Osteocyte (in vitro differentiated cells): Measurements from ENCODE around the gene CROT. TPM values are rescaled to one million over a fixed set of nuclear protein-coding genes. Genes with fewer than 3 reads are reported as not detected.

Experiments
- DNase-seq: peaks from one replicate; pipeline ENCODE4 v3.0.0; 2021; ENCODE audit warnings: mixed read lengths; ENCODE audit not compliant: unreplicated experiment; ENCODE audit errors: extremely low spot score
- H3K27ac Mint-ChIP-seq: one replicate; pipeline ENCODE4 v1.8.0; 2021; ENCODE audit warnings: mild to moderate bottlenecking, mixed read lengths; ENCODE audit not compliant: unreplicated experiment
- H3K27me3 Mint-ChIP-seq: one replicate; pipeline ENCODE4 v1.8.0; 2021; ENCODE audit warnings: mixed read lengths; ENCODE audit not compliant: unreplicated experiment
- H3K36me3 Mint-ChIP-seq: one replicate; pipeline ENCODE4 v1.8.0; 2021; ENCODE audit warnings: mixed read lengths; ENCODE audit not compliant: unreplicated experiment
- H3K4me1 Mint-ChIP-seq: one replicate; pipeline ENCODE4 v1.8.0; 2021; ENCODE audit warnings: mixed read lengths; ENCODE audit not compliant: unreplicated experiment
- H3K4me3 Mint-ChIP-seq: one replicate; pipeline ENCODE4 v1.8.0; 2021; ENCODE audit warnings: mild to moderate bottlenecking, moderate library complexity, mixed read lengths; ENCODE audit not compliant: unreplicated experiment
- H3K9me3 Mint-ChIP-seq: one replicate; pipeline ENCODE4 v1.8.0; 2021; ENCODE audit warnings: mixed read lengths; ENCODE audit not compliant: unreplicated experiment
- CTCF ChIP-seq: fragments of 200-600 bp; sonication (generic); IDR thresholded peaks from 2 replicates; pipeline ENCODE4 v1.5.0; 2021; ENCODE audit warnings: antibody characterized with exemption, mild to moderate bottlenecking, moderate library complexity
- total RNA-seq: library from RNA; stranded (reverse); gene quantifications from 2 replicates; pipeline ENCODE4 v1.2.1, GENCODE V29; 2021

CROT gene
- total RNA-seq, 1 donor from 2014 or later, result 11.0 TPM

GRCh38 chr7:87347664-87348063, 2.2 kb downstream of the CROT start:
- no peak overlapping the region for H3K27ac Mint-ChIP-seq
- peaks cover 6% of the 10 kb centered on the region for H3K9me3 Mint-ChIP-seq
- peaks cover 27% of the 10 kb centered on the region for H3K4me1 Mint-ChIP-seq
- no peaks in the 10 kb centered on the region for H3K27me3 Mint-ChIP-seq
- no peak overlapping the region for H3K4me3 Mint-ChIP-seq
- H3K36me3 Mint-ChIP-seq, result peaks cover 28% of the 10 kb centered on the region
- no peak for TF ChIP-seq CTCF
- no peak for DNase-seq

GRCh38 chr7:87354749-87355148, 9.3 kb downstream of the CROT start:
- no peak for DNase-seq
- no peak for TF ChIP-seq CTCF
- Mint-ChIP-seq H3K9me3 (peaks cover 19% of the 10 kb centered on the region), H3K27me3 (no peaks in the 10 kb centered on the region), H3K36me3 (peaks cover 53% of the 10 kb centered on the region), H3K4me1 (no peaks in the 10 kb centered on the region), H3K4me3 (no peak overlapping the region), H3K27ac (no peak overlapping the region)

GRCh38 chr7:87356448-87356847, 11.0 kb downstream of the CROT start:
- Mint-ChIP-seq H3K9me3 (peaks cover 12% of the 10 kb centered on the region), H3K4me3 (no peak overlapping the region), H3K4me1 (no peaks in the 10 kb centered on the region), H3K27ac (no peak overlapping the region), H3K36me3 (peaks cover 48% of the 10 kb centered on the region), H3K27me3 (no peaks in the 10 kb centered on the region)
- DNase-seq, result no peak
- TF ChIP-seq CTCF, result no peak

DNA sequence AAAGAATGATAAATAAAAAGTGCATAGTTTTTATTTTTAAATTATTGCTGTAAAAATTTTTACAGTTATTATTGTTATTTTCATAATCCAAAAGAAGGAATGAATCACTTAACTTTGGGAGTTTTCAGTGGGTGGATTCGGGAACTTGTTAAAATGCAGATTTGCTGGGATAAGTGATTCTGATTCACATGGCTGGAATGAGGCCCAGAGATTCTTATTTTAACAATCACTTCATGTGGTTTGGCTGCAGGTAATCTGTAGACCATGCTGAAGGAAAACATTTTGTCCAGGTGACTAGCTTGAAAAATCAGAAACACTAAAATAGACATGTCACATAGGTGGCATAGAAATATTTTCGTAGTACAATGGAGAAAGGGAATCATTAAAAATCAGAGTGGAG, 13.9 kb downstream of the CROT start:
- no peak for DNase-seq

GRCh38 chr7:87361320-87361719, 15.9 kb downstream of the CROT start:
- H3K4me3 Mint-ChIP-seq, result no peak overlapping the region
- TF ChIP-seq CTCF, result no peak
- no peak for DNase-seq
- no peak overlapping the region for H3K27ac Mint-ChIP-seq
- no peaks in the 10 kb centered on the region for H3K4me1 Mint-ChIP-seq
- H3K36me3 Mint-ChIP-seq, result peaks cover 21% of the 10 kb centered on the region
- H3K9me3 Mint-ChIP-seq, result peaks cover 4% of the 10 kb centered on the region
- no peaks in the 10 kb centered on the region for H3K27me3 Mint-ChIP-seq

More for the DNA sequence above, 13.9 kb downstream of the CROT start:
- H3K9me3 Mint-ChIP-seq, result peaks cover 7% of the 10 kb centered on the region
- no peak overlapping the region for H3K27ac Mint-ChIP-seq
- no peaks in the 10 kb centered on the region for H3K27me3 Mint-ChIP-seq
- H3K4me3 Mint-ChIP-seq, result no peak overlapping the region
- H3K36me3 Mint-ChIP-seq, result peaks cover 33% of the 10 kb centered on the region
- no peaks in the 10 kb centered on the region for H3K4me1 Mint-ChIP-seq
- TF ChIP-seq CTCF, result no peak
